Stimulated activated CD8-positive, alpha-beta memory T cell treated with anti-CD3 and anti-CD28 coated beads, Interleukin-12 subunit alpha, Interleukin-12 subunit beta, amount 100 ng/mL, for 24 hours (primary cell): ENCODE results near the gene ANKRD16.
"Not testable (repeated sequence)": the region's sequence is repeated elsewhere in the genome, so short reads cannot be mapped to it uniquely, and the experiment has no call there.

Source experiments
- DNase-seq: peaks from one replicate; pipeline ENCODE4 v3.0.0-alpha.2; 2020; ENCODE audit errors: extremely low read depth

ANKRD16 gene

GRCh38 chr10:5876181-5876768 is 13.4 kb downstream of the ANKRD16 start:
- no peak for DNase-seq

DNA sequence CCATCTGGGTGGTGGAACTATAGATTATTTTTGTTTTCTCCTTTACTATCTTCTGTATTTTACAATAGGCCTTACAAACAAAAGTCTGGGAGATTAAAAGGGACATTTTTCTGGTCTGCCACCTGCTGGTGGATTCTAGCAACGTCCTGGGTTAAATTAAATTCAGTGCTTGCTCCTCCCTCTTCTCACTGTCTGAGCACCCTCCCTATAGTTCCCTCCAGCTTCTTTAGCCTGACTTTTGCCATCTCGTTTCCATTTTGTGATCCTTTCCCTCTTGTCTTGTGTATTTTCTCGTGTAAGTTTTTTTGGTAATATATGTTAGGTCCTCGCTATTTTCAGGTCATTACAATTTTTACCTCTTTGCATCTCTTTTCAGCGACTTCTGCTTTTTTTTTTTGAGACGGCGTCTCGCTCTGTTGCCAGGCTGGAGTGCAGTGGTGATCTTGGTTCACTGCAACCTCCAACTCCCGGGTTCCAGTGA is 16.1 kb downstream of the ANKRD16 start:
- DNase-seq: no peak

- no peak for DNase-seq
Observed at GRCh38 chr10:5871596-5871995, 18.1 kb downstream of the ANKRD16 start.

DNA sequence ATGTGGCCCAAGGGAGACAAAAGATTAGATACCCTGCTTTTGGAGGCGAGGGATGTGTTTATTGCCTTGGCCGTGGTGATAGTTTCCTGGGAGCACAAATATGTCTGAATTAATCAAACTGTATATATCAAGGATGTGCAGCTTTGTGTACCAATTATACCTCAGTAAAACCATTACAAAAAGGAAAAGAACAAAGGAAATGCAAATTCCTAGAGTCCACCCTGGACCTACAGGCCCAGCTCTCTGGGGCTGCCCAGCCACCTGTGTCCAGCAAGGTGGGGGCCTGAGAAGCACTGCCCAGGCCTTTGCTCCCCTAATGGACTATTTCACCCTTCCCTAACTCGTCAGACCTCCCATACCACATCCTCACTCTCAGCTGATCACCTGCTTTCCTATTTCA is 20.5 kb downstream of the ANKRD16 start:
- DNase-seq: no peak

GRCh38 chr10:5868383-5868782 is 21.3 kb downstream of the ANKRD16 start:
- not testable (repeated sequence) for DNase-seq

GRCh38 chr10:5867091-5867615 is 22.5 kb downstream of the ANKRD16 start:
- DNase-seq: not testable (repeated sequence)

GRCh38 chr10:5866451-5867081 is 23.1 kb downstream of the ANKRD16 start:
- DNase-seq: not testable (repeated sequence)

GRCh38 chr10:5862981-5863685 is 26.6 kb downstream of the ANKRD16 start:
- not testable (repeated sequence) for DNase-seq

DNA sequence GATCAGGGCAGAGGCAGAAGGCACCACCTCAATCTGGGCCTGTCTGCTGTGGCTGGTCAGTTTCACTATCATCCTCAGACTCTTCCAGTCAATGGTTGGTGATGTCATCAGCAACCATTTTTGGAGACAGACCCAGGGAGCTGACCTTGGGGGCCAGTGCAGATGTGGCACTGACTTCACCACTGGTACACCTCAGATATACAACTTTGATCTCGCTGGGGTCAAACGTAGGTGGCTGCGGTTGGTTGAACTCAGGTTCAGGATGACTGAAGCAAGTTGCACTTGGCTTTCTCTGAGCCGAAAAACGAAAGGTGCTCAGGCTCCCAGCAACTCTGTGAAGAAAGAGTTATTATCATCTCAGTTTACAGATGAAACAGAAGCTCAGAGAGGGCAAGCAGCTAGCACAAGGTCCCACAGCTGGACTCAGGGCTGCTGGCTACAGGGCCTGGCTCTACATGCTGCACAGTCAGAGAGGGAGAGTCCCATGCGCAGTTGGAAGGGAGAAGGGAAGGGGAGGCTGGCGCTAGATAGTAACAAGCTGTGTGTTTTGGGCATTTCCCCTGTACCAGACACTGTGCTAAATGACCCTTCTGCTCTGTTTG is 27.2 kb downstream of the ANKRD16 start:
- no peak for DNase-seq

DNA sequence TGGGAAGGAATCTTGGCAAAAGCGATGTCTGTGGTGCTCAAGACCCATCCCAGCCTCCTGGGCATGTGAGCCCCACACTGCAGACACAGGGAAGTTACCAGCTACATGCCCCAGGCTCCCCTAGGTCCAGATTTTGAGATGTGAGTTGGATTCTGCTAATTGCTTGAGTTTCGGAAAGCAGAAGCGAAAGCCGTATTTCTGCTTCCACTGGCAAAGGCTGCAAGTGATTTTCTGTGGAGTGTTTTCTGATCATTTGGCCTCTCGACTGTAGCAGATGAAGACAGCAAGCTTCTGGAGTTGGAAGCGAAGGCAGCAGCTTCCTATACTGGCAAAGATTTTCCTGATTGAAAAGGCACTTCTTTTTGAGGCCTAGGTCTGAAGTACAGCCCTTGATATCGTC is 29.6 kb downstream of the ANKRD16 start:
- no peak for DNase-seq

GRCh38 chr10:5858811-5859210 is 30.9 kb downstream of the ANKRD16 start:
- DNase-seq: no peak

- DNase-seq: no peak
Observed at GRCh38 chr10:5856701-5857004, 33.0 kb downstream of the ANKRD16 start.

GRCh38 chr10:5855979-5856700 is 33.6 kb downstream of the ANKRD16 start:
- DNase-seq: no peak

- no peak for DNase-seq
Observed at GRCh38 chr10:5854131-5854475, 35.6 kb downstream of the ANKRD16 start.

DNA sequence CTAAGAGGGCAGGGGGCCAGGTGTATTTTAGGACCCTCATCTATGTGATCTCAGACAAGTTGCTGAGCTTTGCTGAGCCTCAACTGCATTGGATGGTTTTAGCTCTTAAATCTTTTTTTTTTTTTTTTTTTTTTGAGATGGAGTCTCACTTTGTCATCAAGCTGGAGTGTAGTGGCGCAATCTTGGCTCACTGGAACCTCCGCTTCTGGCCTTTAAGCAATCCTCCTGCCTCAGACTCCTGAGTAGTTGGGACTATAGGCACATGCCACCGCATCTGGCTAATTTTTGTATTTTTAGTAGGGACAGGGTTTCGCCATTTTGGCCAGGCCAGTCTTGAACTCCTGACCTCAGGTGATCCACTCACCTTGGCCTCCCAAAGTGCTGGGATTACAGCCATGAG is 43.0 kb downstream of the ANKRD16 start:
- not testable (repeated sequence) for DNase-seq

DNA sequence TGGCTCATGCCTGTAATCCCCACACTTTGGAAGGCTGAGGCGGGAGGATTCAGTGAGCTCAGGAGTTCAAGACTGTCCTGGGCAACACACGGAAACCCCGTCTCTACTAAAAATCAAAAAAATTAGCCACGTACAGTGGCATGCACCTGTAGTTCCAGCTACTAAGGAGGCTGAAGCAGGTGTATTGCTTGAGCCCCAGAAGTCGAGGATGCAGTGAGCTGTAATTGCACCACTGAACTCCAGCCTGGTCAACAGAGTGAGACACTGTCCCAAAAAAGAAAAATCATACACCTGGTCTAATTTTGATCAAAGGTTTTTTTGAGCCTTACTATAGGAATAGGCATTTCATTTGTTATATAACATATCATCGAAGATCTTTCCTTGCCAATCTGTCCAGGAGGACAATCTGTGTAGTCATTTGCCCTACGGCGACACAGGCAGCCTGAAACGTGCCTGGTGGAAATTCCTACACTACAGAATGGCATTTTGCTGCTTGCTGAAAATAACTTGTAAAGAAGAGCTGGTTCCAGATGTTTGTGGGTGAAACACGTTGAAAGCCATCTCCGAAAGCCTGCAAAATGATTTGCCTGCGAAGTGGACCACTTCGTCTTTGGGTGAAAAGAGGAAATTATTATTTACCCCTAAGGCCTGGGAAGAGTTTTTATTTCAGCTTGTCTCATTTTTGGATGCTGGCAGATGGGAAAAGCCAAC is 45.2 kb downstream of the ANKRD16 start:
- DNase-seq: no peak

- no peak for DNase-seq
Observed at GRCh38 chr10:5843686-5844344, 45.9 kb downstream of the ANKRD16 start.

DNA sequence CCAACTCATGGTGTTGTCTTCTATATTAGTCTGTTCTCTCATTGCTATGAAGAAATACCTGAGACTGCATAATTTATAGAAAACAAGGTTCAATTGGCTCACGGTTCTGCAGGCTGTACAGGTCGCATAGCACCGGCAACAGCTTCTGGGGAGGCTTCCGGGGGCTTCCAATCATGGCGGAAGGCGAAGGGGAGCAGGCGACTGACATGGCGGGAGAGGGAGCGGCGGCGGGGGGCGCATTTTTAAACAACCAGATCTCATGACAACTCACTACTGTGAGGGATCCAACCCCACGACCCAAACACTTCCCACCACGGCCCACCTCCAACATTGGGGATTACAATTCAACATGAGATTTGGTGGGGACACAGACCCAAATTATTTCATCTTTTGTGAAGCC is 47.7 kb downstream of the ANKRD16 start:
- DNase-seq: no peak

DNA sequence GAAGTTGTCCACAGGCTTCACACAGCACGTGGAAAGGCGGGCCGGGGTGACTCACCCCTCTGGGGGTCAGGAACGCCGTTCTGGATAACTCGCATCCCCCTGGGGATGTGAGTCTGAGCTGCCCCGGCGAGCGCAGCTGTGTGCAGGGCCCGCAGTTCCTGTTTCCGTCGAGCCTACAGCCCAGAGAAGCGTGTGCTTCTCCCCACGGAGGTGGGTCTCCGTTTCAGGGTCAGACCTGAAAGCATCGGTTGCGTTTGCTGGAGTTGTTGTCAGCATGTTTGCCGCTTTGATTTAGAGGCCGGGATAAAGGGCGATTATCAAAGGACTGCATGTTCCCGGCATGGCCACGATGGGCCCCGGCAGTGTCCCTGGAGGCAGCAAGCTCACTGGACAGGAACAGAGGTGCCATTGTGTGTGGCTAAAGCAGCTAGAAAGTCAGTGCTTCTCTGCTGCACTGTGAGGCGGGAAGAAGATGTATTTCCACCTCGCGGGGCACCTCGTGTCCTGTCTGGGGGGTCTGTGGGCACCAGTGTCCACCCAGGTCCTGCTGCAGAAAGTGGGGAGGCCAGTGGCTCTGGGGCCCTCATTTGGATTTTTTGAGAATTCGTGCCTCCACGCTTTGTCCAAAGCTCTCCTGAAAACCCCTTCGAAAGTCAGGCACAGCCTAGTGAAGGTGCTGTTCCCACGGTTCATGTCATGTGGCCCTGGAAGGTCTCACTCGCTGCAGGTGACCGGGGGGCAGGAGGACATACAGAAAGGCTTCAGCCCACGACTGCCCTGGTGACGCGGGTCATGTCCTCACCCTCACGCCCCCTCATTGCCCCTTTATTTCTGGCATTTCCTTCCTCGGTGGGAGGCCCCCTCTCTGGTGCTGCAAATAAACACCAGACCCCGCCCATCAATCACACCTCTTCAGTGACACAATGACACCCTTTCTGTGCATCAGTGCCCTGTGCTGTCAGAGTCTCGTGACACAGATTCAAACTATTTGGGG is 49.1 kb downstream of the ANKRD16 start:
- DNase-seq: no peak

- DNase-seq: not testable (repeated sequence)
Observed at GRCh38 chr10:5836181-5836580, 53.5 kb downstream of the ANKRD16 start.
